GM12801 (cell line): Measurements from ENCODE around the gene KIAA1217.

ENCODE experiments used
- CTCF ChIP-seq: IDR thresholded peaks from one replicate; pipeline ENCODE4 v1.5.1; 2011; ENCODE audit warnings: control low read depth; ENCODE audit not compliant: insufficient read length; ENCODE audit errors: extremely low read depth

Gene KIAA1217

GRCh38 chr10:24172909-24173308, 36.0 kb upstream of the KIAA1217 start:
- no peak for TF ChIP-seq CTCF

- no peak for TF ChIP-seq CTCF
These were observed 34.9 kb upstream of the KIAA1217 start for GRCh38 chr10:24174014-24174413.

- no peak for TF ChIP-seq CTCF
These were observed 32.3 kb upstream of the KIAA1217 start for GRCh38 chr10:24176658-24177057.

GRCh38 chr10:24177636-24178035, 31.3 kb upstream of the KIAA1217 start:
- TF ChIP-seq CTCF, result no peak

GRCh38 chr10:24180891-24181290, 28.0 kb upstream of the KIAA1217 start:
- TF ChIP-seq CTCF, result no peak

- TF ChIP-seq CTCF, result no peak
These were observed 24.5 kb upstream of the KIAA1217 start for GRCh38 chr10:24184455-24184854.

- TF ChIP-seq CTCF, result no peak
These were observed 15.6 kb upstream of the KIAA1217 start for GRCh38 chr10:24193330-24193729.

GRCh38 chr10:24197263-24197662, 11.7 kb upstream of the KIAA1217 start:
- TF ChIP-seq CTCF, result no peak
